ENCODE data around the gene CACNA1G.
A peak's percentile ranks its signal among the peaks of the same experiment; 100 is the strongest.

Gene CACNA1G

GRCh38 chr17:50557630-50558029, 2.9 kb upstream of the CACNA1G start:
- Mint-ChIP-seq H3K4me3 (no peak overlapping the region), H3K9me3 (no peaks in the 10 kb centered on the region), H3K36me3 (ENCODE audit: insufficient read depth) (peaks cover 5% of the 10 kb centered on the region), H3K4me1 (peaks cover 27% of the 10 kb centered on the region), H3K27ac (ENCODE audit: low read depth) (no peak overlapping the region), H3K27me3 (peaks cover 41% of the 10 kb centered on the region)
- DNase-seq (ENCODE audit: low spot score in 2 of 2): no peak
- no peak for ATAC-seq (replicated peaks; ENCODE audit: extremely low read depth, poor library complexity, severe bottlenecking)

DNA sequence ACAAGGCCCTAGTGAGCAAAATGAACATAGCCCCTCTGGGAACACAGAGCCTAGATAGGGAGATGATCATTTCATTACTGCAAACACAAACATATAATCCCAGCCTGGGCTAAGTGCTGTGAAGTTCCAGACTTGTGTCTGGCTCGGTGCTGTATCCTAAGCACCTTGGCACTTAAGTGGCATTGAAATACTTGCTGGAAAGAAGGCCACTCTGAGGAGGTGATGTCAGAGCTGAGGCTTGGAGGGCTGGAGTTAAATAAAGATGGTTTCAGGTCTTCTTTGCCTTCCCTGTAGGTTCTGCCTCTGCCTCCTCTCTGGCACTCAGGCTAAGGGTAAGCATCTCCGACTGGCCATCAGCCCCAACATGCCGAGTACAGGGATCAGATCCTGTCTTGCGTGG, 2.4 kb upstream of the CACNA1G start:
- peak overlapping the region; percentile 76 for H3K4me3 Mint-ChIP-seq
- H3K27me3 Mint-ChIP-seq: peaks cover 46% of the 10 kb centered on the region
- ATAC-seq (replicated peaks; ENCODE audit: extremely low read depth, poor library complexity, severe bottlenecking): no peak
- no peaks in the 10 kb centered on the region for H3K9me3 Mint-ChIP-seq
- H3K27ac Mint-ChIP-seq (ENCODE audit: low read depth): no peak overlapping the region
- DNase-seq (ENCODE audit: low spot score in 2 of 2): no peak
- H3K36me3 Mint-ChIP-seq (ENCODE audit: insufficient read depth): peaks cover 5% of the 10 kb centered on the region
- peaks cover 27% of the 10 kb centered on the region for H3K4me1 Mint-ChIP-seq

GRCh38 chr17:50558581-50558940, 2.0 kb upstream of the CACNA1G start:
- ATAC-seq (replicated peaks; ENCODE audit: extremely low read depth, poor library complexity, severe bottlenecking) (no peak), DNase-seq (ENCODE audit: low spot score in 2 of 2) (no peak)
- Mint-ChIP-seq H3K27ac (ENCODE audit: low read depth) (no peak overlapping the region), H3K9me3 (no peaks in the 10 kb centered on the region), H3K36me3 (ENCODE audit: insufficient read depth) (peaks cover 5% of the 10 kb centered on the region), H3K27me3 (peaks cover 51% of the 10 kb centered on the region), H3K4me3 (peak overlapping the region; percentile 76), H3K4me1 (peaks cover 24% of the 10 kb centered on the region)

- DNase-seq (ENCODE audit: low spot score in 2 of 2) (no peak), ATAC-seq (replicated peaks; ENCODE audit: extremely low read depth, poor library complexity, severe bottlenecking) (no peak)
- peaks cover 5% of the 10 kb centered on the region for H3K36me3 Mint-ChIP-seq (ENCODE audit: insufficient read depth)
- H3K9me3 Mint-ChIP-seq: no peaks in the 10 kb centered on the region
- peak overlapping the region; percentile 76 for H3K4me3 Mint-ChIP-seq
- H3K27ac Mint-ChIP-seq (ENCODE audit: low read depth): no peak overlapping the region
- peaks cover 56% of the 10 kb centered on the region for H3K27me3 Mint-ChIP-seq
- peaks cover 21% of the 10 kb centered on the region for H3K4me1 Mint-ChIP-seq
Observed at GRCh38 chr17:50558941-50559614, 1.4 kb upstream of the CACNA1G start.

- H3K36me3 Mint-ChIP-seq (ENCODE audit: insufficient read depth): peaks cover 5% of the 10 kb centered on the region
- no peaks in the 10 kb centered on the region for H3K9me3 Mint-ChIP-seq
- DNase-seq (ENCODE audit: low spot score in 2 of 2) (no peak), ATAC-seq (replicated peaks; ENCODE audit: extremely low read depth, poor library complexity, severe bottlenecking) (peak; percentile 13)
- no peak overlapping the region for H3K27ac Mint-ChIP-seq (ENCODE audit: low read depth)
- peaks cover 62% of the 10 kb centered on the region for H3K27me3 Mint-ChIP-seq
- H3K4me1 Mint-ChIP-seq: peaks cover 22% of the 10 kb centered on the region
- H3K4me3 Mint-ChIP-seq: peak overlapping the region; percentile 76
Observed at GRCh38 chr17:50559674-50560184, 786 bp upstream of the CACNA1G start.

GRCh38 chr17:50560931-50561745, 623 bp downstream of the CACNA1G start:
- H3K27me3 Mint-ChIP-seq: peaks cover 76% of the 10 kb centered on the region
- H3K9me3 Mint-ChIP-seq: no peaks in the 10 kb centered on the region
- DNase-seq (ENCODE audit: low spot score in 2 of 2) (no peak), ATAC-seq (replicated peaks; ENCODE audit: extremely low read depth, poor library complexity, severe bottlenecking) (no peak)
- H3K27ac Mint-ChIP-seq (ENCODE audit: low read depth): no peak overlapping the region
- peak overlapping the region; percentile 76 for H3K4me3 Mint-ChIP-seq
- peaks cover 16% of the 10 kb centered on the region for H3K36me3 Mint-ChIP-seq (ENCODE audit: insufficient read depth)
- H3K4me1 Mint-ChIP-seq: peaks cover 35% of the 10 kb centered on the region

- Mint-ChIP-seq H3K4me3 (peak overlapping the region; percentile 69), H3K27ac (ENCODE audit: low read depth) (no peak overlapping the region), H3K36me3 (ENCODE audit: insufficient read depth) (peaks cover 16% of the 10 kb centered on the region), H3K9me3 (no peaks in the 10 kb centered on the region), H3K4me1 (peaks cover 35% of the 10 kb centered on the region), H3K27me3 (peaks cover 82% of the 10 kb centered on the region)
- no peak for DNase-seq (ENCODE audit: low spot score in 2 of 2)
- ATAC-seq (replicated peaks; ENCODE audit: extremely low read depth, poor library complexity, severe bottlenecking): no peak
Observed at GRCh38 chr17:50561746-50562141, 1.2 kb downstream of the CACNA1G start.

- ATAC-seq (replicated peaks; ENCODE audit: extremely low read depth, poor library complexity, severe bottlenecking): no peak
- H3K9me3 Mint-ChIP-seq: no peaks in the 10 kb centered on the region
- DNase-seq (ENCODE audit: low spot score in 2 of 2): no peak
- peaks cover 35% of the 10 kb centered on the region for H3K4me1 Mint-ChIP-seq
- H3K4me3 Mint-ChIP-seq: peak overlapping the region; percentile 69
- H3K27ac Mint-ChIP-seq (ENCODE audit: low read depth): no peak overlapping the region
- H3K27me3 Mint-ChIP-seq: peaks cover 86% of the 10 kb centered on the region
- H3K36me3 Mint-ChIP-seq (ENCODE audit: insufficient read depth): peaks cover 14% of the 10 kb centered on the region
Observed at GRCh38 chr17:50562242-50563091, 2.0 kb downstream of the CACNA1G start.

DNA sequence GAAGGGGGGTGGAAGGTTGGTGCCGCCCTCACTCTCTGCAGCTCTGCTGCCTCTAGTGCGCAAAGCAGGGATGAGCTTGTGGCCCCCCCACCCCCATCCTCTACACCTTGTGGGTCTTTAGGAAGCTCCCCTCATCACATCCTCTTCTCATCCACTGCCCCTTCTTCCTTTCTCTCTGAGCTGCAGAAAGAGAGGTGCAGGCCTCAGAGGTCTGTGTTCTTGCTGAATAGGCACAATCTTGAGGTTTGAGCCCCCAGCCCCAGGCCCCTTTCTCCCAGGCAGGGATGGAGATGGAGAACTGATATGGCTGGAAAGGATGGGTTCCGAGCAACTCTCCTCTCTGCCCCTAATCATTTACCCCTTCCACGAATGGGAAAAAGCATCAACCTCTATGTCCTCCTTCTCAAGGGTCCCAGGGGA, 2.6 kb downstream of the CACNA1G start:
- no peak overlapping the region for H3K4me3 Mint-ChIP-seq
- no peaks in the 10 kb centered on the region for H3K9me3 Mint-ChIP-seq
- no peak overlapping the region for H3K27ac Mint-ChIP-seq (ENCODE audit: low read depth)
- H3K4me1 Mint-ChIP-seq: peaks cover 35% of the 10 kb centered on the region
- DNase-seq (ENCODE audit: low spot score in 2 of 2): no peak
- H3K27me3 Mint-ChIP-seq: peaks cover 86% of the 10 kb centered on the region
- no peak for ATAC-seq (replicated peaks; ENCODE audit: extremely low read depth, poor library complexity, severe bottlenecking)
- peaks cover 14% of the 10 kb centered on the region for H3K36me3 Mint-ChIP-seq (ENCODE audit: insufficient read depth)

DNA sequence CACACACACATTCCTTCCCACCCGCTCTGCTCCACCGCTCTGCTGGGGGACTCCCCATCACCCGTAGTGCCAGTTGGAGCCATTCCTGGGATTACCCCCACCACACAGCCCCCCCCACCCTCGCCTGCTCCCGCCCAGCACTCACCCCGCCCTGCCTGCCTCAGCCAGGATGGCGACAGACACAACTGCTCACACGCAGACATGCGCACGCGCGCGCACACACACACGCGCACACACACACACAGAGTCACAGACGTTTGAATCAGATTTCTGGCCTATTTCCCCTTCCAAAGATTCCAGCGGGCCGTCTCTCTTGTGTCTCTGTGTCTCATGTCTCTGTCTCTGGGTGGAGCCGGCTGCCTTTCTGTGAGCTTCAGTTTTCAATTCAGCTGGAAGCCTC, 4.4 kb downstream of the CACNA1G start:
- DNase-seq (ENCODE audit: low spot score in 2 of 2) (no peak), ATAC-seq (replicated peaks; ENCODE audit: extremely low read depth, poor library complexity, severe bottlenecking) (no peak)
- H3K36me3 Mint-ChIP-seq (ENCODE audit: insufficient read depth): peaks cover 15% of the 10 kb centered on the region
- no peak overlapping the region for H3K27ac Mint-ChIP-seq (ENCODE audit: low read depth)
- peaks cover 75% of the 10 kb centered on the region for H3K27me3 Mint-ChIP-seq
- H3K4me1 Mint-ChIP-seq: peaks cover 25% of the 10 kb centered on the region
- no peak overlapping the region for H3K4me3 Mint-ChIP-seq
- no peaks in the 10 kb centered on the region for H3K9me3 Mint-ChIP-seq

- DNase-seq (ENCODE audit: low spot score in 2 of 2) (no peak), ATAC-seq (replicated peaks; ENCODE audit: extremely low read depth, poor library complexity, severe bottlenecking) (peak; percentile 44)
- peaks cover 80% of the 10 kb centered on the region for H3K27me3 Mint-ChIP-seq
- H3K4me1 Mint-ChIP-seq: peaks cover 22% of the 10 kb centered on the region
- peaks cover 15% of the 10 kb centered on the region for H3K36me3 Mint-ChIP-seq (ENCODE audit: insufficient read depth)
- no peaks in the 10 kb centered on the region for H3K9me3 Mint-ChIP-seq
- no peak overlapping the region for H3K4me3 Mint-ChIP-seq
- peak overlapping the region; percentile 80 for H3K27ac Mint-ChIP-seq (ENCODE audit: low read depth)
Observed at GRCh38 chr17:50565402-50566350, 5.2 kb downstream of the CACNA1G start.

Measured in central memory CD8-positive, alpha-beta T cell (primary cell).